OCI-LY3 (cell line): ENCODE measurements around the gene ATP13A2.

Experiments used
- CTCF ChIP-seq: fragments of 200-600, 300-600 bp; sonication (generic); IDR thresholded peaks from 2 replicates; pipeline ENCODE4 v1.5.1; 2014; ENCODE audit warnings: antibody characterized with exemption, low read length, low read depth
- EZH2phosphoT487 ChIP-seq: fragments of 200-600 bp; shearing (Covaris generic); IDR thresholded peaks from 2 replicates; pipeline ENCODE4 v1.6.1; 2018; ENCODE audit warnings: antibody characterized with exemption, mixed run types, low read depth

- TF ChIP-seq CTCF = no peak
- TF ChIP-seq EZH2phosphoT487 = no peak
These were observed 40.9 kb upstream of the ATP13A2 start for GRCh38 chr1:17052641-17053040.
